GM12873 (cell line): ENCODE data around the gene CALR.

ENCODE experiments used
- TF ChIP-seq, protein P1 (sequence below): IDR thresholded peaks from 2 replicates; pipeline ENCODE4 v1.5.1; 2012; ENCODE audit warnings: low read depth, mild to moderate bottlenecking, moderate library complexity, low read length, control low read depth; ENCODE audit not compliant: insufficient read depth; ENCODE audit errors: missing control alignments

The CALR gene

DNA sequence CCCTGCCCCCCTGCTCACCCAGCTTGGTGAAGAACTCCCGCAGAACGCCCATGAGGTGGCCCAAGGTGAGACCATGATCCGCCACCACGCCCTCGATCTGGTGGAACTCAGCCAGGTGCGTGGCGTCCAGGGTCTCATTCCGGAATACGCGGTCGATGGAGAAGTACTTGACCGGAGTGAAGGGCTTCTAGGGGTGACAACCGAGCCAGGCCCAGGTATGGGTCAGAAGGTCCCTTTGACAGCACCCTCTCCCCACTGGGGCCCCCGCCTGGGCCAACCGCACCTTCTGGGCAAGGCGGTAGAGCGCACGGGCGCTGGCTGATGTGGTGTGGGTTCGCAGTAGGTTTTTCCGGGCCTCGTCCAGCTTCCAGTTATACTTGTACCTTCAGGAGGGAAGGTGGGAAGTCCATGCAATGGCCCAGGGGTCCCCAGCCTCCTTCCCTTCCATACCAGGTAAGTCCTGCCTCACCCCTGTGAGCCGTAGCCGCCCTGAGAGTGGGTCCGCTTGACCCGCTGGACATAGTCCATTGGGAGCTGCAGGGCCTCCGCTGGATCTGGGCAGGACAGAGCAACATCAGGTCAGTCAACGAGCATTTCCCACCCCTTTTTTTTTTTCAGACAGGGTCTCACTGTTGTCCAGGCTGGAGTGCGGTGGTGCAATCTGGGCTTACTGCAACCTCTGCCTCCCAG lies 13.6 kb upstream of the CALR start:
- TF ChIP-seq, protein P1, sequence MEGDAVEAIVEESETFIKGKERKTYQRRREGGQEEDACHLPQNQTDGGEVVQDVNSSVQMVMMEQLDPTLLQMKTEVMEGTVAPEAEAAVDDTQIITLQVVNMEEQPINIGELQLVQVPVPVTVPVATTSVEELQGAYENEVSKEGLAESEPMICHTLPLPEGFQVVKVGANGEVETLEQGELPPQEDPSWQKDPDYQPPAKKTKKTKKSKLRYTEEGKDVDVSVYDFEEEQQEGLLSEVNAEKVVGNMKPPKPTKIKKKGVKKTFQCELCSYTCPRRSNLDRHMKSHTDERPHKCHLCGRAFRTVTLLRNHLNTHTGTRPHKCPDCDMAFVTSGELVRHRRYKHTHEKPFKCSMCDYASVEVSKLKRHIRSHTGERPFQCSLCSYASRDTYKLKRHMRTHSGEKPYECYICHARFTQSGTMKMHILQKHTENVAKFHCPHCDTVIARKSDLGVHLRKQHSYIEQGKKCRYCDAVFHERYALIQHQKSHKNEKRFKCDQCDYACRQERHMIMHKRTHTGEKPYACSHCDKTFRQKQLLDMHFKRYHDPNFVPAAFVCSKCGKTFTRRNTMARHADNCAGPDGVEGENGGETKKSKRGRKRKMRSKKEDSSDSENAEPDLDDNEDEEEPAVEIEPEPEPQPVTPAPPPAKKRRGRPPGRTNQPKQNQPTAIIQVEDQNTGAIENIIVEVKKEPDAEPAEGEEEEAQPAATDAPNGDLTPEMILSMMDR: no peak

DNA sequence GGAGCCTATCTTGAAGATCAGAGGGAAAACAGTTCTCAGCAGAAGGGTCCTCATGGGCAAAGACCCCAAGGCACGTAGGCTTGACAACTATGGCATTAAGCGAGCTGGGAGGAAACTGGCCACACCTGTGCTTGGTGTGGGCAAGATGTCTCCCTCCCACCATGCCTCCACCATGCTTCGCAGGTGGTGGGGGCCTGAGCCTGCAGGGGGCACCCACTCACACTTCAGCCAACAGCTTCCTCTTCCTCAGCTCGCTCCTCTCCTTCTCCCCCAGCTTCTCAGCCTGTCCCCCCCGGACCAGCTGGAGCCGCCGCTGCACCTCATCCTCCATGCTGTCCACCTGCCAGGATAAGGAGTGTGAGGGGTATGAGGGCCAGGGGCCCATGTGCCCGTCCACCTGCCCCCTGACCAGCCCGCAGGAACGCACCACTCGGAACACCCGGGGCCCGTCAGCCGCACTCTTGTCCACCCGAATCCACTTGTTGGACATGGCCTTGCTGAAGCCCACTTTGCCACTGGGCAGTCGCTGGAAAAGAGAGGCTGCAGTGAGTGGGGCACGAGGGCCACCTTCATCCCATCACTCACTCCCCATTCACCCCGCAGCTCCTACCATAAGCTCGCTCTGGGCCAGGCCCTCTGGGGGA lies 8.3 kb upstream of the CALR start:
- TF ChIP-seq, protein P1: peak; percentile 5

DNA sequence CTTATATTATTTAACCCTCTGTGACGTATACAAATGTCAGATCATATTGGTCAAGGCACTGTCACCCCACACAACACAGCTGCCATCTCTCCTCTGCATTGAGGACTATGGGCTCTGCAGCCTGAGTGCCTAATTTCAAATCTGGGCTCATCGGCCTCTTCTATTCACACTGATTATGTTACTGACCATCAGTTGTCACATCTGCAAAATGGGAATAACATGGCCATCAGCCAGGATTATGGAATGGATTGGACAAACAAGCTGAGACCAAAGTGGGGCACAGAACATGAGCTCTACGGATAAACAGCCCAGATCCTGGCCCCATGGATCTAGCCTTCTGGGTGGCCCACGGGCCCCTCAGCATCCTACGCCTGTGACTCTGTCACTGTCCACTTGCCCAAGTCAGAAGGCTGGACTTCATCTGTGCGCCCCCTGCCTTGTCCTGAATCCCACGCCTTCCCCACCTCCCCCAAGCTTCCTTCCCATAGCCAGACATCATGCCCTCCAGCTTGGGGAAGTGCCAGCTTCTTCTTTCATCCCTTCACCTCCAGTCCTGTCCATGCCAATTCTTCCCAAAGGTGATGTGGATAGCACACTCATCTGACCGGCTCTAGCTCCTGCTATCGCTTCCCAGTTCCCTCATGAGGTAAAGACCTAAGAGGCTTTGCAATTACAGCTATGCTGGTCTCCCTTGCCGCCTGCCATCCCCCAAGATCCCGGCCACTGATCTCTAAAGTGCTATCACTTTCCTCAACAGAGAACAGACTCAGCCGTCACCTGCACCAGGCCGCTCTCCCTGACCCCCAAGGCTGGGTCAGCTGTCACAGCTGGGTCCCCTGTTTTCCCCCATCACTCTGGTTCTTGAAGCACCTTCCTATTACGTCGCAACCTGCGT lies 5.8 kb upstream of the CALR start:
- TF ChIP-seq, protein P1: no peak

DNA sequence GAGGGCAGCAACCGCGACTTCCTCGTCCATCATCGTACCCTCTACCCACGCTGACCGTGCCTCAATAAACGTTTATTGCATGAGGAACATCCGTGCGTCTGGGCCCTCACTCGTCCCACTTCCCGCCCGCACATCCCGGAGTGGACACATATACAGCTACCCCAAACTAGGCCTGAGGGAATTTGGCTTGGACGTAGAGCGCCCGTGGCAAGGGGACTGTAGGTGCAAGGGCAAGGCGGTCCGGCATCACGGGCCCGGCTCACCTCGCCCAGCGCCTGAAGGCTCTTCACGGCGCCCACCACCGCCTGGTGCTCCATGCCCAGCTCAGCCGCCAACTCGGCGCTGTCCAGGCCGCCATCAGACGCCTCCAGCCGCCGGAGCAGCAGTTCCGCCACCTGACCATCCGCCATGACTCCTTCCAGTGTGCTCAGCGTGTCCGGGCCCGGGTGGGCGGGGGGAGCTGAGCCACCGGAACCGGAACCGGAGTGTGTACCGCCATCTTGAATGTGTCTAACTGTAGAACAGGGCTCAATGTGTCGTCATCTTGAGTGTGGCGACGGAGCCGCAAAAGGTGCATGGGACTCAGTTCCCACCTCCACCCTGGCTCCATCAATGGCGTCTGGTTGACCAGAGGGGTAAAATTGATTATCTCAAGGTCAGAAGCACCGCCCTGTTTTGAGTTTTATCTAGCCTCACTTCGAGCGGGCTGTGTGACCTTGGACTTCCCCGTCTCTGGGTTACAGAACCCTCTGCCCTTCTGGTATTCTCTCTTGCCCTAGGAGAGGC lies 4.9 kb upstream of the CALR start, which contains the start of gene FARSA:
Gene FARSA, minus strand, starts transcription at position 425 of the 786 bp plus-strand sequence. Its CDS starts 15 bp downstream, at position 410.
- TF ChIP-seq, protein P1: no peak

DNA sequence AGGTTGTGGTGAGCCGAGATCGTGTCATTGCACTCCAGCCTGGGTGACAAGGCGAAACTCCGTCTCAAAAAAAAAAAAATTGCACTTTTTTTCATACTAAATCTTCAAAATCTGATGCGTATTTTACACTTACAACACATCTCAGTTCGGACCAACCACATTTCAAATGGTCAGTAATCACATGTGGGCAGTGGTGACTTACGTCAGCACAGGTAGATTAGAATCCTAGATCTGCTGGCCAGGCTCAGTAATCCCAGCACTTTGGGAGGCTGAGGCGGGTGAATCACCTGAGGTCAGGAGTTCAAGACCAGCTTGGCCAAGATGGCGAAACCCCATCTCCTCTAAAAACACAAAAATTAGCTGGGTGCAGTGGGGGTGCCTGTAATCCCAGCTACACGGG lies 3.3 kb upstream of the CALR start:
- TF ChIP-seq, protein P1: no peak

DNA sequence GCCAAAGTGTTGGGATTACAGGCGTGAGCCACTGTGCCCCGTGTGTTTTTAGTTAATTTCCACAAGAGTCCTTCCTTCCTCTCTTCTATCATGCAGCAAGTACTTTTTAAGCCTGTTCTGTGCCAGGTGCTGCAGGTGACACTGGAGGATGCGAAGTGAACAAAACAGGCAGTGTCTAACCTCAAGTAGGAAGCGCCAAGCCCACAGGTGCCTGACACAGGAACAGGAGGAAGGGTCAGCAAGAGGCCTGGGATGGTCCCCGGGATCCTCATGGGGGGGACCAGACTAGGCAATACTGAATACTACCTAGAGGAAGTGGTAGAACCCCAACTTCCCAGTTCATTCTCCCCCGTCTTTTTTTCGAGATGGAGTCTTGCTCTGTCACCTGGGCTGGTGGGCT lies 1.8 kb upstream of the CALR start:
- TF ChIP-seq, protein P1: no peak
